Measurements from ENCODE around the gene WNT7B.

- TF ChIP-seq IRF1 (CRISPR knock-in tag; IDR thresholded peaks at IDR 0.05), result no peak
- no peak for TF ChIP-seq E2F1 (CRISPR knock-in tag; IDR thresholded peaks at IDR 0.05)
- TF ChIP-seq CTCF (IDR thresholded peaks at IDR 0.05), result no peak
Observed at GRCh38 chr22:45926433-45926832, 50.5 kb downstream of the WNT7B start.
